Gastrocnemius medialis (tissue), 4 donors: ENCODE measurements around the gene ASAP3.

Experiments
- CTCF ChIP-seq, 5 experiments: fragments of 450-650 bp in 3 of 5; fragments of 200-600 bp in 2 of 5; sonication (generic) in 2 of 5; IDR thresholded peaks in 4 of 5; conservative IDR thresholded peaks in 1 of 5; 1 replicate in 4 of 5; 2 replicates in 1 of 5; pipeline ENCODE4 v1.5.1; 2016 to 2019; ENCODE audit warnings: antibody characterized with exemption in 5 of 5, mild to moderate bottlenecking in 3 of 5, moderate library complexity in 3 of 5
- POLR2A ChIP-seq, 2 donors: fragments of 450-650 bp; IDR thresholded peaks; one replicate each; pipeline ENCODE4 v1.6.1; 2017; ENCODE audit warnings: antibody characterized with exemption in 2 of 2, mild to moderate bottlenecking in 2 of 2, moderate library complexity in 2 of 2

GRCh38 chr1:23444596-23445390, 39.2 kb downstream of the ASAP3 start:
- TF ChIP-seq POLR2A (IDR thresholded peaks at IDR 0.05) (no peak), CTCF (IDR thresholded peaks at IDR 0.05 in 4 of 5, conservative IDR thresholded peaks at IDR 0.05 in 1 of 5) (no peak)
